T-cell (primary cell): ENCODE results near the gene DNAJB2. TPM values are rescaled to one million over a fixed set of nuclear protein-coding genes. Genes with fewer than 3 reads are reported as not detected.

Source experiments
- ATAC-seq, 4 experiments: fragments of 200-7000 bp in 3 of 4; fragments of 150-1000 bp in 1 of 4; cut with Tn5 transposase; replicated peaks in 1 of 4; 1 replicate in 3 of 4; 2 replicates in 1 of 4; pipeline ENCODE4 v1.10.0; 2021; ENCODE audit warnings: moderate library complexity in 3 of 4, mild to moderate bottlenecking in 2 of 4, moderate number of reproducible peaks in 1 of 4
- CTCF ChIA-PET, 2 donors: fragments of 300-600 bp; sonication (Branson Sonifier 250); formaldehyde crosslinking; loops; one replicate each; lab custom pipeline; 2022; ENCODE audit warnings: antibody characterized with exemption in 2 of 2; lab: Charles Lee
- POLR2A ChIA-PET, 2 donors: fragments of 300-600 bp; sonication (Branson Sonifier 250); formaldehyde crosslinking; loops; one replicate each; lab custom pipeline; 2022; ENCODE audit warnings: antibody characterized with exemption in 2 of 2; lab: Charles Lee
- DNase-seq, 35 experiments: peaks; one replicate each; pipeline versions ENCODE4 v3.0.0 to v3.0.0-alpha.2; 2013 to 2023
- H3K27ac ChIP-seq: one replicate; pipeline ENCODE4 v1.5.1; 2013; ENCODE audit warnings: low read length
- H3K27me3 ChIP-seq, 2 experiments: replicated peaks in 1 of 2; 1 replicate in 1 of 2; 2 replicates in 1 of 2; pipeline versions ENCODE4 v1.6.1 to v1.7.0; 2013; ENCODE audit warnings: low read length in 1 of 2, mixed read lengths in 1 of 2; ENCODE audit not compliant: control insufficient read depth in 2 of 2, insufficient read depth in 2 of 2; ENCODE audit errors: extremely low read depth in 1 of 2
- H3K36me3 ChIP-seq, 2 donors: 1 replicate in 1 of 2; 2 replicates in 1 of 2; pipeline versions ENCODE4 v1.6.1 to v1.7.0; 2013; ENCODE audit warnings: low read length in 1 of 2; ENCODE audit not compliant: control insufficient read depth in 2 of 2, insufficient read depth in 1 of 2; ENCODE audit errors: extremely low read depth in 1 of 2
- H3K4me1 ChIP-seq, 2 experiments: 1 replicate in 1 of 2; 2 replicates in 1 of 2; pipeline versions ENCODE4 v1.6.1 to v1.7.0; 2013; ENCODE audit warnings: low read length in 2 of 2, mixed read lengths in 1 of 2; ENCODE audit not compliant: insufficient read depth in 2 of 2, control insufficient read depth in 1 of 2; ENCODE audit errors: extremely low read depth in 1 of 2
- H3K4me3 ChIP-seq, 2 donors: 1 replicate in 1 of 2; 2 replicates in 1 of 2; pipeline versions ENCODE4 v1.5.1 to v1.7.0; 2013; ENCODE audit warnings: mild to moderate bottlenecking in 2 of 2, low read length in 1 of 2, moderate library complexity in 1 of 2; ENCODE audit not compliant: control insufficient read depth in 1 of 2; ENCODE audit errors: extremely low read depth in 1 of 2
- H3K9me3 ChIP-seq: 2 replicates; pipeline ENCODE4 v1.7.0; 2013
- H3K27ac Mint-ChIP-seq, 2 donors: one replicate each; pipeline ENCODE4 v1.8.0; 2020 to 2021; ENCODE audit warnings: mild to moderate bottlenecking in 2 of 2, mixed read lengths in 2 of 2
- H3K27me3 Mint-ChIP-seq, 2 donors: one replicate each; pipeline ENCODE4 v1.8.0; 2021 to 2022; ENCODE audit warnings: mixed read lengths in 2 of 2
- H3K36me3 Mint-ChIP-seq: one replicate; pipeline ENCODE4 v1.8.0; 2021; ENCODE audit warnings: mixed read lengths
- H3K4me1 Mint-ChIP-seq, 3 donors: one replicate each; pipeline ENCODE4 v1.8.0; 2020 to 2022; ENCODE audit warnings: mixed read lengths in 3 of 3, mild to moderate bottlenecking in 1 of 3
- H3K4me3 Mint-ChIP-seq, 3 donors: one replicate each; pipeline ENCODE4 v1.8.0; 2020 to 2022; ENCODE audit warnings: mild to moderate bottlenecking in 3 of 3, mixed read lengths in 3 of 3, moderate library complexity in 3 of 3
- H3K9me3 Mint-ChIP-seq, 3 donors: one replicate each; pipeline ENCODE4 v1.8.0; 2020 to 2022; ENCODE audit warnings: mixed read lengths in 3 of 3
- WGBS: methylation state at CpG from one replicate; pipeline ENCODE4 v1.1.5; 2013; ENCODE audit warnings: missing lambda C conversion rate; ENCODE audit not compliant: insufficient coverage; 5-methylcytosine and 5-hydroxymethylcytosine counted together
- total RNA-seq, 35 experiments: library from RNA in 6 of 35; stranded (reverse) in 6 of 35; fragments of 120-200 nt in 1 of 35; gene quantifications; one replicate each; pipeline versions ENCODE4 v1.2.1 to v1.2.4 and lab custom pipeline; 2013 to 2026

DNAJB2 gene
- total RNA-seq, 5 donors from 2014 or later (not counting 1 experiment from before 2014, with no cell fraction given) = 83.0 to 150 (median 91.8) TPM

DNA sequence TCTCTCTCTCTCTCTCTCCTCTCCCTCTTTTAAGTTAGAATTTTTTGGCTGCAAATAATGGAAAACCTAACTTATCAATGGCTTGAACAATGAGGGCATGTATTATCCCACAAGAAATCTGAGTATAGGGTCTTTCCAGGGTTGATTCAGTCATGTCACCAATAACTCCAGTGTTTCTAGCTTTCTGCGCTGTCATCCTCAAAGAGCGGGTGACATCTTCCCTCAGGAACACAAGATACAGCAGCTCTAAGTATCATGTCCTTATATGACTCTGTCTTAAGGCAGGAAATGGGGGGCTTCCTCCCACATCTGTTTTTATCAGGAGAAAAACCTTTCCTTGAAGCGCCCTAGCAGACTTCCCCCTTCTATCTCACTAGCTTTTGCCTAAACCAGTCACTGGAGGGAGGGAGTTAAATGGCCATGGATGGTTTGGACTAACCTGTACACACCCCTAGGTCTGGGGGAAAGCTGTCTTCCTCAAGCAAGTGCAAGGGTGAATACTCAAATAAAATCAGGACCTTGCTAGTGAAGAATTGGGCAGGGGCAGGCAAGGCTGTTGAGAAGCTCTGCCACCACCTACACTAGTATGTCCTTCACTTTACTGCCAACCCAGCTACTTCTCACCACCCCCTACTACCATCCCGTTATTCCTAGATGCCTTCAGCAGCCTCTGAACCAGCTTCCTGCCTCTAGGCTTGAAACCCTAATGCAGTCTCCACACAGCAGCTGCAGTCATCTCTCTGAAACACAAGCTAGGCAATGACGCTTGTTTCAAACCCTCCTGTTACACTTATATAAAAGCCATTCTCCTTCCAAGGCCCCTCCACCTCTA is 17.9 kb upstream of the DNAJB2 start:
- no peaks in the 10 kb centered on the region for H3K36me3 ChIP-seq
- H3K4me1 ChIP-seq = no peaks in the 10 kb centered on the region
- Mint-ChIP-seq H3K27me3 (peaks cover 3 to 7% of the 10 kb centered on the region in 2 donors), H3K27ac (no peak overlapping the region), H3K9me3 (no peaks in the 10 kb centered on the region), H3K36me3 (no peaks in the 10 kb centered on the region), H3K4me3 (no peak overlapping the region), H3K4me1 (peaks cover 0 to 12% (median 3%) of the 10 kb centered on the region in 3 donors)
- ATAC-seq (no peak), DNase-seq (no peak)
- H3K4me3 ChIP-seq = no peak overlapping the region
- no peaks in the 10 kb centered on the region for H3K27me3 ChIP-seq
- CTCF ChIA-PET = interaction anchor here in 1 of 2 donors (0.5 to 1.3 kb wide), 2 partner anchors 34 to 968 kb away, joined by 3 to 4 read pairs; no protein-coding TSS in a partner anchor
- 70% methylated on average over 2 of the region's 5 CpGs for WGBS
- H3K27ac ChIP-seq = no peak overlapping the region
- no peaks in the 10 kb centered on the region for H3K9me3 ChIP-seq
- POLR2A ChIA-PET = interaction anchor here in 1 of 2 donors (0.6 to 1.4 kb wide), 4 partner anchors 11 to 957 kb away, joined by 3 to 6 read pairs (median 3); no protein-coding TSS in a partner anchor

DNA sequence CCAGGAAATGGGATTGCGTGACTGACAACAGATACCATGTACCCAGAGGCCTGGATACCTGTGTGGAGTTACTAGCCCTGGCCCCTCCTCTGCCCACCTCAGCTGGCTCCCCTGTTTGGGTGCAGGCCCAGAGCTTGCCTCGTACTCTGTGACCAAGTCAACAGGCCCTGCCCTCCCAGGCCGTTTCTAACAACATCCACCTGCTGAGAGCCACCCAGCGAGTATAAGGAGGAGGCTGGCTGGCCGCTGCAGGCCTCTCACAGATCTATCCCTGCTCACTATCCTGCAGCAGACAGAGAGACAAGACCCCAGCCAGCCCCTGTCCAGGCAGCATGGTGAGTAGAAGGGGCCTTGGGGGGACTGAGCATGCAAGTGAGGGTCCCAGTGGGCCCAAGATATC is 12.9 kb upstream of the DNAJB2 start:
- H3K9me3 Mint-ChIP-seq = no peaks in the 10 kb centered on the region
- peaks cover 0 to 8% (median 0%) of the 10 kb centered on the region in 3 donors for H3K4me1 Mint-ChIP-seq
- CTCF ChIA-PET = interaction anchor here in 1 of 2 donors (0.7 kb wide), 1 partner anchor 61 kb away, joined by 3 read pairs; no protein-coding TSS in a partner anchor
- 68% methylated on average over 2 of the region's 5 CpGs for WGBS
- H3K27ac Mint-ChIP-seq = no peak overlapping the region
- Histone ChIP-seq H3K27me3 (peaks cover 0 to 10% of the 10 kb centered on the region in 2 experiments), H3K4me3 (no peak overlapping the region), H3K27ac (no peak overlapping the region), H3K36me3 (no peaks in the 10 kb centered on the region), H3K9me3 (no peaks in the 10 kb centered on the region), H3K4me1 (no peaks in the 10 kb centered on the region)
- no peaks in the 10 kb centered on the region for H3K36me3 Mint-ChIP-seq
- DNase-seq = no peak
- no peak overlapping the region for H3K4me3 Mint-ChIP-seq
- H3K27me3 Mint-ChIP-seq = no peaks in the 10 kb centered on the region
- POLR2A ChIA-PET = no interaction called here
- ATAC-seq = no peak

DNA sequence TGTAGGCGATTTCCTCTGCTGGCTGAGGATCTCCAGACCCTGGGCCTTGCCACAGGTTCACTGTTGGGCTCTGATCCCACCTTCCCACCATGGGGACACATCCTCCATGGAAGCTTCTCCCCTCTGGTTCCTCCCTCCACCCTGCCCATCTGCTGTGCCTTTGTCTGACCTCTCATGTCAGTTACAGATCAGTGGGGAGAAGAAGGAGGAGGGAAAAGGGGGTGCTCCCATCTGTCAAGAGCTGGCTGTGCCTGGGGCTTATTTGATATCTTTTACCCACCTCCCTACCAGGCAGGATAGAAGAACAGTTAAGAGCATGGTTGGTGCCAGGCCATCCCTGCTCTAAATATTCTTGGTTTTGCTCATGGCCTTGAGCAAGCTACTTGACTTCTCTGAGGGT is 12.3 kb upstream of the DNAJB2 start:
- WGBS = no CpG with 5 or more reads among the region's 1 CpG

GRCh38 chr2:219268294-219268693 is 10.9 kb upstream of the DNAJB2 start:
- Histone ChIP-seq H3K4me3 (no peak overlapping the region), H3K27ac (no peak overlapping the region), H3K36me3 (no peaks in the 10 kb centered on the region), H3K27me3 (peaks cover 0 to 16% of the 10 kb centered on the region in 2 experiments), H3K9me3 (no peaks in the 10 kb centered on the region), H3K4me1 (no peaks in the 10 kb centered on the region)
- CTCF ChIA-PET = interaction anchor here in 1 of 2 donors (0.7 kb wide), 1 partner anchor 8 kb away, joined by 13 read pairs; no protein-coding TSS in a partner anchor
- DNase-seq = no peak
- no CpG with 5 or more reads among the region's 2 CpGs for WGBS
- Mint-ChIP-seq H3K36me3 (no peaks in the 10 kb centered on the region), H3K27ac (no peak overlapping the region), H3K9me3 (no peaks in the 10 kb centered on the region), H3K4me3 (no peak overlapping the region), H3K27me3 (no peaks in the 10 kb centered on the region), H3K4me1 (no peaks in the 10 kb centered on the region)
- ATAC-seq = no peak
- POLR2A ChIA-PET = no interaction called here

More for the DNA sequence above, 12.3 kb upstream of the DNAJB2 start:
- Mint-ChIP-seq H3K4me3 (no peak overlapping the region), H3K9me3 (no peaks in the 10 kb centered on the region), H3K27ac (no peak overlapping the region), H3K27me3 (no peaks in the 10 kb centered on the region), H3K4me1 (peaks cover 0 to 1% (median 0%) of the 10 kb centered on the region in 3 donors), H3K36me3 (no peaks in the 10 kb centered on the region)
- no peaks in the 10 kb centered on the region for H3K4me1 ChIP-seq
- DNase-seq (no peak), ATAC-seq (no peak)
- H3K4me3 ChIP-seq = no peak overlapping the region
- H3K9me3 ChIP-seq = no peaks in the 10 kb centered on the region
- H3K36me3 ChIP-seq = no peaks in the 10 kb centered on the region
- CTCF ChIA-PET = no interaction called here
- peaks cover 0 to 14% of the 10 kb centered on the region in 2 experiments for H3K27me3 ChIP-seq
- POLR2A ChIA-PET = no interaction called here
- H3K27ac ChIP-seq = no peak overlapping the region

- ChIA-PET CTCF (interaction anchor here in 1 of 2 donors (1.6 kb wide), 1 partner anchor 15 kb away, joined by 4 read pairs; no protein-coding TSS in a partner anchor), POLR2A (no interaction called here)
- Histone ChIP-seq H3K4me3 (no peak overlapping the region), H3K9me3 (no peaks in the 10 kb centered on the region), H3K27me3 (peaks cover 0 to 16% of the 10 kb centered on the region in 2 experiments), H3K36me3 (no peaks in the 10 kb centered on the region), H3K27ac (no peak overlapping the region), H3K4me1 (no peaks in the 10 kb centered on the region)
- Mint-ChIP-seq H3K27me3 (no peaks in the 10 kb centered on the region), H3K27ac (no peak overlapping the region), H3K4me1 (no peaks in the 10 kb centered on the region), H3K9me3 (no peaks in the 10 kb centered on the region), H3K4me3 (no peak overlapping the region), H3K36me3 (no peaks in the 10 kb centered on the region)
- 91% methylated on average over 8 of the region's 8 CpGs for WGBS
- no peak for ATAC-seq
- DNase-seq = no peak
These were observed 9.7 kb upstream of the DNAJB2 start for GRCh38 chr2:219269362-219270054.

- Histone ChIP-seq H3K27ac (no peak overlapping the region), H3K4me1 (no peaks in the 10 kb centered on the region), H3K27me3 (peaks cover 0 to 16% of the 10 kb centered on the region in 2 experiments), H3K36me3 (no peaks in the 10 kb centered on the region), H3K4me3 (no peak overlapping the region), H3K9me3 (no peaks in the 10 kb centered on the region)
- 90% methylated on average over 5 of the region's 5 CpGs for WGBS
- H3K9me3 Mint-ChIP-seq = no peaks in the 10 kb centered on the region
- H3K27ac Mint-ChIP-seq = no peak overlapping the region
- ATAC-seq (no peak), DNase-seq (no peak)
- CTCF ChIA-PET = interaction anchor here in 1 of 2 donors (1.6 kb wide), 1 partner anchor 15 kb away, joined by 4 read pairs; no protein-coding TSS in a partner anchor
- POLR2A ChIA-PET = no interaction called here
- no peaks in the 10 kb centered on the region for H3K27me3 Mint-ChIP-seq
- no peaks in the 10 kb centered on the region for H3K36me3 Mint-ChIP-seq
- no peak overlapping the region for H3K4me3 Mint-ChIP-seq
- H3K4me1 Mint-ChIP-seq = no peaks in the 10 kb centered on the region
These were observed 9.2 kb upstream of the DNAJB2 start for GRCh38 chr2:219270055-219270372.
